Activated CD4-positive, alpha-beta T cell treated with anti-CD3 and anti-CD28 coated beads, Interleukin-2, Interleukin-4, amounts not matched to agents 100 ng/mL and 50 ng/mL, durations not matched to agents 16 hours and 8 hours (primary cell): Measurements from ENCODE around the gene MAP3K13.
"Not testable (repeated sequence)": the region's sequence is repeated elsewhere in the genome, so short reads cannot be mapped to it uniquely, and the experiment has no call there.

Source experiments
- DNase-seq: peaks from one replicate; pipeline ENCODE4 v3.0.0-alpha.2; 2020; ENCODE audit warnings: low spot score

MAP3K13 gene

GRCh38 chr3:185342459-185343174 is 20.3 kb upstream of the MAP3K13 start:
- no peak for DNase-seq

GRCh38 chr3:185347399-185347798 is 15.5 kb upstream of the MAP3K13 start:
- no peak for DNase-seq

- DNase-seq: no peak
Observed at GRCh38 chr3:185350841-185351240, 12.1 kb upstream of the MAP3K13 start.

GRCh38 chr3:185351396-185351795 is 11.5 kb upstream of the MAP3K13 start:
- no peak for DNase-seq

- no peak for DNase-seq
Observed at GRCh38 chr3:185353225-185353624, 9.7 kb upstream of the MAP3K13 start.

- DNase-seq: peak; percentile 87
Observed at GRCh38 chr3:185353823-185354614, 8.9 kb upstream of the MAP3K13 start.

GRCh38 chr3:185356499-185356898 is 6.4 kb upstream of the MAP3K13 start:
- no peak for DNase-seq

- no peak for DNase-seq
Observed at GRCh38 chr3:185361920-185362319, 1.0 kb upstream of the MAP3K13 start.

- no peak for DNase-seq
Observed at GRCh38 chr3:185363662-185364203, 797 bp downstream of the MAP3K13 start.

GRCh38 chr3:185365291-185366073 is 2.5 kb downstream of the MAP3K13 start:
- no peak for DNase-seq

GRCh38 chr3:185366074-185366335 is 3.1 kb downstream of the MAP3K13 start:
- DNase-seq: no peak

GRCh38 chr3:185366913-185367312 is 4.0 kb downstream of the MAP3K13 start:
- no peak for DNase-seq

- not testable (repeated sequence) for DNase-seq
Observed at GRCh38 chr3:185370349-185370748, 7.4 kb downstream of the MAP3K13 start.

- no peak for DNase-seq
Observed at GRCh38 chr3:185371306-185372074, 8.6 kb downstream of the MAP3K13 start.

GRCh38 chr3:185381320-185382058 is 18.6 kb downstream of the MAP3K13 start:
- DNase-seq: no peak

- no peak for DNase-seq
Observed at GRCh38 chr3:185382154-185382553, 19.2 kb downstream of the MAP3K13 start.

GRCh38 chr3:185386515-185386914 is 23.6 kb downstream of the MAP3K13 start:
- not testable (repeated sequence) for DNase-seq

- no peak for DNase-seq
Observed at GRCh38 chr3:185387646-185388045, 24.7 kb downstream of the MAP3K13 start.

- no peak for DNase-seq
Observed at GRCh38 chr3:185393055-185393454, 30.1 kb downstream of the MAP3K13 start.

GRCh38 chr3:185397676-185398075 is 34.7 kb downstream of the MAP3K13 start:
- DNase-seq: no peak
